HL-60/S4 treated with phorbol 12-myristate 13-acetate at 8.2 ng/mL for 4 days and 3 days (cell line): ENCODE measurements around the gene RGS6.
"Not testable (repeated sequence)": the region's sequence is repeated elsewhere in the genome, so short reads cannot be mapped to it uniquely, and the experiment has no call there.

Source experiments
- in situ Hi-C: fragments of 300-500 bp; cut with MboI; formaldehyde crosslinking; loops from 2 replicates; pipeline ENCODE4 v1.15.0; 2022; ENCODE audit warnings: low sequenced_read_pairs

Gene RGS6

GRCh38 chr14:71932229-71932981, at the start of gene RGS6:
TSS of gene RGS6 (plus strand) at chr14:71932429.
- in situ Hi-C loops = no loop called here

GRCh38 chr14:71883094-71883493, 49.1 kb upstream of the RGS6 start:
- in situ Hi-C loops = no loop called here

DNA sequence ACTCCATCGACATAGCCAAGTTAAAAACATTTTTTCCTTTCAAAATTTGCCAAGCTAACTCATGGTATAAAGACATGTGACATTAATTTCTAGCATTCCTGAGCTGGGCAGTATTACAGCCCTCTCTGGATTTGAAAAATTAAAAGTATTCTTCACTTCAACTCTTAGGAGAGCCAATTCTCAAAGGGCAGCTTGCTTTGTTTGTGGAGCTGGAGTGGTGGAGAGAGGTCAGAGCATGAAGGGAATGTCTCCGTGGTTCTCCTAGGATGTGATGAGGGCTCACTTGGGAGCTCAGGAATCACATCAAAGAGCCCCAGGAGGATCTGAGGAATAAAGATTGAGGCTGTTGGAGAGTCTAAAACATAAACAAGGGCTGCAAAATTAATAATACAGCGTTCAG, 46.9 kb upstream of the RGS6 start:
- in situ Hi-C loops = no loop called here

- in situ Hi-C loops = not testable (repeated sequence)
Observed at GRCh38 chr14:71887802-71888201, 44.4 kb upstream of the RGS6 start.

DNA sequence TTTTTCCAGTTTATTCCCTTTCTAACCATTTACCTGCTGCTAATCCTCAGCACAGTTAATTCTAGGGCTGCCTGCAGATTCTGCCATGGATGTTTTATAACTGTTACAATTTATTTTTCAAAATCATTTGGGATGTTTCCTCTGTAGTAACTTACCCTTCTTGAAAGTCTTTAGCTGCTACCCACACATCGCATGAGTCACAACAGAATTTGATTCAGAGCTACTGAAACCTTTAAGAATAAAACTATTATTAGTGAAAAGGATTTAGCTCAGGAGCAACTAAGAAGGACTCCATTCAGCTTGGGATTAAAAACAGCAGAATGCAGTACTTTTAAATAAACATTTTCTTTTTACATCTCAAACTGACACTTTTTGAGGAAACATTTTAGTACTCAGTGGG, 41.7 kb upstream of the RGS6 start:
- in situ Hi-C loops = no loop called here

DNA sequence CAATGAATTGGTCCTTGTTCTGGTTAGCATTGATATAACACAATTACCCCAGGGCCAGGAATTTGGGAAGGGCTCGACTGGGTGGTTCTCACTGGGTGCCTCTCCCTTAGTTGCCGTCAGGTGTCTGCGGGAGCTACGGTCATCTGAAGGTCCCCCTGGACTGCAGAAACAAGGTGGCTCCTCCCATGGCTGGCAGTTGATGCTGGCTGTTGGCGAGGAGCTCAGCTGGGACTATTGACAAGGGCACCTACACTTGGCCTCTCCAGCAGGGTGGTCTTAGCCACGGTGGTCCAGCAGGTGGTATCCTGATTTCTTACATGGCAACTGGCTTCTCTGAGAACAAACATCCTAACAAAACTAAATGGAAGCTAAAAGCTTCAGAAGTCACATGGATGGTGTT, 41.0 kb upstream of the RGS6 start:
- in situ Hi-C loops = no loop called here

DNA sequence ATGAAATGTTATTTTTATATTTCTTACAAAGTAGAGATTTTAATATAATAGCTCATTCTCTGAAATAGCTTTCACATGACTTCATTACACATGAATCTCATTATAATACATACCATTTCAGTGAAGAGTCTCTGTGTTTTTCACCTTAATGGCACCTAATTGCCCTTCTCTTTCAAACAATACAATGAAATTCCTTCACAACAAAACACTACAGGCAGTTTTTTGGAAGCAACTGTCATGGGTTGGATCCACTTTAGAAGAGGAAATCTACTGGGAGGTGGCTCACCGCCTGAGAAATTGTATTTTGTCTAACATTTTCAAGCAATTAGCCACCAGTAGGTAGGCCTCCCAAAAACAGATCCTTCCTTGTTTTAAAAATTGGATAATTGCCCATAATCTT, 40.3 kb upstream of the RGS6 start:
- in situ Hi-C loops = no loop called here

DNA sequence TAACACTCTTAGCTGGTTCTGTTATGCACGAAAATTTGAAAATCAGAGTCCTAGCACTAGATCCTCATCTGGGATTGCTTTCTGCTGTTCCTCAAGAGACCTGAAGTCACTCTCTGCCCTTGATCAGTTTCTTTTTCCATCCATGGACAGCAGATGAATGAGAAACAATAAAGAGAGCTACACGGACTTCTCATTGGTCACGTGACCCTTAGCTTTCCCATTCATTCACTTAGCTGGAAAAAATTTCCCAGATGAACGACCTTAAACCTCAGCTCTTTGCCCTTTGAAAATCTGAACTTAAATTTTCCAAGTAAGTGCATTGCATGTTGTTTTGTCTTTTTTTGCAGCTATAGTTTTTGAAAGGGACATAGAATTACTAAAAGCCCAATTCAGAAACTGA, 27.2 kb upstream of the RGS6 start:
- in situ Hi-C loops = no loop called here

DNA sequence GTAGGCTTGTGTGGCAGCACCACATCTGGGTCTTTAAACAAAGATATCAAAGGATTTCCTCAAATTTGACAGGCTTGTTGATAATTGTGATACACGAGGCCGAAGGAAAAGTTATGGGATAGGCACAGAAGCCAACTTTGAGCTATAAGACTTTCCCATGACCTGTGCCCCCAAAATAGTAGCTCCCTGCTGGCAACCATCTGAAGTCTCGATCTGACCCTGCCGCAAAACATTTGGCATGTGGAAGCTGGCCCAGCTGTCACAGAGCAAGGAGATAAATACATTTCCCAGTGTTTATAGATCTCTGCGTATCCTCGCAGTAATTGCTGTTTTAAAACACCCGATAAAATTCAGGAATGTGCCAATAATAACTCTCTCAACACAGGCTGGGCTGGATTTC, 26.4 kb upstream of the RGS6 start:
- in situ Hi-C loops = no loop called here

DNA sequence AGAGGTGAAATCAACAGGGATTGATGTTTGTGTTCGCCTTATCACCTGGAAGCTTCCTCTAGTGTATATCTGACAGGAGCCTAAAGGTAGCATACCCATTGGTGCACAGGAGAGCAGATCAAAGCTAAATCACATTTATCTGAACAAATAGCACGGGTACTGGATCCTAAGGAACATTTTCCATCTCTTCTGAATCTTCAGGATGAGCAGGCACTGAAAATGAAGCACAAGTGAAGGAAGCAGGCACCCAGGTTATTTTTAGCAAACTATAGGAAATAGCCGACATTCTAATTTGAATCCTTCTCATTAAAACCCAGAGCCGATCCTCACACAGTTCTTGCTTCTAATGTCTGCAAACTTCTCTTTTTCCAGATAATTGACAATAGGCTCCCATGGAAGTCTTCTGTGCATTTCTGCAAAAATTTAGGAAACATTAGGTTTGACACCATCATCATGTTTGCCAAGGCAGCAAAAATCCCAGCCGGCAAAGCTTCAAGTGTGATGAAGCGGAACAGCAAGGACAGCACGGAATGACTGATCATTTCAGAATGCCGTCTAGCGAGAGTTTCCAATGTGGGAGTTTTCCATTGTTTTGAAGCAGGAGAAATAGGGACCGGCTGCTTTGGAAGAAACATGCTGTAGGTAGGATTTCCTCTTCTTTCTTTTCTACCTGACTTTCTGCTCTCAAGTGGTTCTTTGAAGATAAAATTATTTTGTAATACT, 24.3 kb upstream of the RGS6 start:
- in situ Hi-C loops = no loop called here

DNA sequence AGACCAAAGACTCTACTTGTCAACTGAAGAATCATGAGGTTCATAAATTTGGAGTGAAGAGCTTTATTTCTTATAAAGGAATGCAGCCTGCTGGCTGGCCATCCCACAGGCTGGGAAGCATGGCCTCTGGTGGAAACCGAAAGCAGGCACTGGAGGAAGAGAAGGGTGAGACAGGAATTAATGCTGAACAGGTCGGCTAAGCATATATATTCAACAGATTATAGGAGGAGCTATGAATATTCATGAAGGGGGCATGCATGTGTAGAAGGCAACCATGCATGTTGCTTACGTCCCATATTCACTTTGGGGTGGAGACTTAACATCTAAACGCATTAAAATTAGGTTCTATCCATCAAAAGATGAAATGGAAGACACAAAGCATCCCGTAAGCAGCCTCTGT, 20.6 kb upstream of the RGS6 start:
- in situ Hi-C loops = no loop called here

DNA sequence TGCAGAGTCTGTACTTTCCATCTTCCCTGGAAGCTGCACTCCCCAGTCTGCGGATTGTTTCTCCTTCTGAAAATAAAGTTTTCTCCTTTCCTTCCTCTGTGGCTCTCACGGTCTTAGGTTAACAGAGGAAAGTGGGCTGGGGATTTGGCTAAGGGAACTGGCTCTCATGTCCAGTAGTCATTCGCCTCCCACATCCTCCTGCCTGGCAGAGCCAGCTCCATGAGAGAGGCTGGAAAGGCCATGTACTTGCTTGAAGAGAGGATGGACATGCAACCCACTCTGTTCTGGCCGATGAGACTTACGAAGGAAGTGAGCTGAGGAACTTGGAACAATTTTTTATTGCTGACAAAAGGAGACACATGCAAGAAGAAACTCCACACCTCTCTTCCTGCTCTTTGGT, 18.9 kb upstream of the RGS6 start:
- in situ Hi-C loops = no loop called here

GRCh38 chr14:71918955-71919354, 13.3 kb upstream of the RGS6 start:
- in situ Hi-C loops = no loop called here

- in situ Hi-C loops = no loop called here
Observed at GRCh38 chr14:71923513-71923912, 8.7 kb upstream of the RGS6 start.

- in situ Hi-C loops = no loop called here
Observed at GRCh38 chr14:71931492-71932228, 569 bp upstream of the RGS6 start.

- in situ Hi-C loops = no loop called here
Observed at GRCh38 chr14:71933001-71933587, 865 bp downstream of the RGS6 start.

GRCh38 chr14:71938273-71938672, 6.0 kb downstream of the RGS6 start:
- in situ Hi-C loops = not testable (repeated sequence)

GRCh38 chr14:71939344-71939743, 7.1 kb downstream of the RGS6 start:
- in situ Hi-C loops = not testable (repeated sequence)

DNA sequence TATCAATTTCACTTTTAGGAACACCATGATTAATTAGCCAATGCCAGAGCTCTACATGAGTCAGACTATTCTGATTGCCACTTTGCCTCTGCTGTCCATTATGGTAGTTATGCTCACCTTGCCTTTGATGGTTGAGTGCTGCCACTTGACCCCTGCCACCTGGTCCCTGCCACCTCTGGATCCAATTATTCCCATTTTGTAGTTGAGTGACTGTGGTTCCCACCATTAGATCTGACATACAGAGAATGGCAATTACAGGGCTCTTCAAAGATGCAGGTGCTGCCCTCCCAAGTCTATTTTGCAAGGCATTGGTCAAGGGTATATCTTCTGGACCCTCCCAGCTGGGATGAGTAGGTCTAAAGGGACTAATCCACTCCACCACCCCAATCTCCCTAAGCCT, 8.3 kb downstream of the RGS6 start:
- in situ Hi-C loops = not testable (repeated sequence)

- in situ Hi-C loops = not testable (repeated sequence)
Observed at GRCh38 chr14:71941616-71942015, 9.4 kb downstream of the RGS6 start.

GRCh38 chr14:71942904-71943694, 10.9 kb downstream of the RGS6 start:
- in situ Hi-C loops = no loop called here
